Left lung (tissue), 10 donors: ENCODE results near the gene RPEL1. TPM values are rescaled to one million over a fixed set of nuclear protein-coding genes. Genes with fewer than 3 reads are reported as not detected.

ENCODE experiments used
- ATAC-seq: fragments of 200-7000 bp; cut with Tn5 transposase; one replicate; pipeline ENCODE4 v1.9.1; 2020; ENCODE audit warnings: moderate library complexity
- DNase-seq, 4 donors: peaks; one replicate each; pipeline ENCODE4 v3.0.0-alpha.2; 2013 to 2020
- H3K27ac ChIP-seq, 2 donors: fragments of 200-600 bp; sonication (generic) in 1 of 2; one replicate each; pipeline versions ENCODE4 v1.5.0 to v1.8.0; 2020 to 2021
- H3K27me3 ChIP-seq, 2 donors: fragments of 200-600 bp; sonication (generic) in 1 of 2; one replicate each; pipeline versions ENCODE4 v1.5.0 to v1.8.0; 2020 to 2021
- H3K36me3 ChIP-seq, 2 donors: fragments of 200-600 bp; sonication (generic) in 1 of 2; one replicate each; pipeline versions ENCODE4 v1.5.0 to v1.8.0; 2020 to 2021
- H3K4me1 ChIP-seq, 2 donors: fragments of 200-600 bp; one replicate each; pipeline ENCODE4 v1.8.0; 2021
- H3K4me3 ChIP-seq, 2 donors: fragments of 200-600 bp; sonication (generic) in 1 of 2; one replicate each; pipeline versions ENCODE4 v1.5.0 to v1.8.0; 2020 to 2021; ENCODE audit warnings: mild to moderate bottlenecking in 1 of 2
- H3K9me3 ChIP-seq, 2 donors: fragments of 200-600 bp; sonication (generic) in 1 of 2; one replicate each; pipeline versions ENCODE4 v1.5.0 to v1.8.0; 2020 to 2021
- CTCF ChIP-seq, 2 donors: fragments of 200-600 bp; sonication (generic) in 1 of 2; IDR thresholded peaks; one replicate each; pipeline versions ENCODE4 v1.5.0 to v1.8.0; 2021; ENCODE audit warnings: antibody characterized with exemption in 2 of 2
- intact Hi-C, 2 donors: fragments of 100-400 bp; cut with DNase I; formaldehyde crosslinking; loops; one replicate each; pipeline versions ENCODE4 v1.11.2 to v1.14.2; 2022
- polyA plus RNA-seq, 6 donors: library from polyadenylated mRNA; unstranded; fragments of 120-200 nt; gene quantifications; one replicate each; pipeline ENCODE4 v1.2.1, GENCODE V29; 2013; ENCODE audit not compliant: insufficient read length in 6 of 6
- total RNA-seq, 2 donors: library from RNA; stranded (reverse); fragmentation: NEBNext Ultra II Directional; extraction: Animal tissue kit (Norgen Biotek cat#: 25700); gene quantifications; one replicate each; pipeline ENCODE4 v1.2.1, GENCODE V29; 2021
- donor health status: DM: no; HTN: yes; CAD: no.
- donor health status: DM: no; HTN: no; CAD: no.

Gene RPEL1
- total and polyA plus RNA-seq, 8 donors, result 0.10 to 0.25 (median 0.13) TPM; not detected in 1

GRCh38 chr10:103291588-103291987, 45.9 kb downstream of the RPEL1 start:
- DNase-seq (no peak), ATAC-seq (no peak)
- Histone ChIP-seq H3K9me3 (no peaks in the 10 kb centered on the region), H3K36me3 (no peaks in the 10 kb centered on the region), H3K27me3 (peaks cover 0 to 32% of the 10 kb centered on the region in 2 donors), H3K4me3 (no peak overlapping the region), H3K4me1 (no peaks in the 10 kb centered on the region), H3K27ac (no peak overlapping the region)
- intact Hi-C loops, result no loop called here
- TF ChIP-seq CTCF (IDR thresholded peaks at IDR 0.05), result no peak

GRCh38 chr10:103295374-103296015, 49.8 kb downstream of the RPEL1 start:
- H3K36me3 ChIP-seq, result no peaks in the 10 kb centered on the region
- intact Hi-C loops, result no loop called here
- DNase-seq, result no peak
- H3K4me1 ChIP-seq, result no peaks in the 10 kb centered on the region
- no peaks in the 10 kb centered on the region for H3K27me3 ChIP-seq
- no peak overlapping the region for H3K27ac ChIP-seq
- no peaks in the 10 kb centered on the region for H3K9me3 ChIP-seq
- no peak for ATAC-seq
- no peak overlapping the region for H3K4me3 ChIP-seq
- no peak for TF ChIP-seq CTCF (IDR thresholded peaks at IDR 0.05)

Other genes starting within 250 kb of the RPEL1 start
- gene NT5C2, start 52.6 kb upstream of the RPEL1 start, total RNA-seq, result 100 to 1,000 TPM in 1 of 2 donors, 10 to 100 TPM in 1; 95.3 to 100 TPM
- gene NT5C2, start 52.6 kb upstream of the RPEL1 start, polyA plus RNA-seq, result 100 to 1,000 TPM; 124 to 173 (median 135) TPM
- gene INA, start 31.3 kb downstream of the RPEL1 start, total RNA-seq, result under 1 TPM; 0.08 to 0.26 TPM
- gene INA, start 31.3 kb downstream of the RPEL1 start, polyA plus RNA-seq, result under 1 TPM; 0.30 to 0.47 (median 0.39) TPM
- gene PCGF6, start 105.3 kb downstream of the RPEL1 start, total RNA-seq, result 1 to 10 TPM; 7.7 to 8.5 TPM
- 10 to 100 TPM; 11.2 to 14.7 (median 13.7) TPM for gene PCGF6, start 105.3 kb downstream of the RPEL1 start, polyA plus RNA-seq
- gene TAF5, start 122.1 kb downstream of the RPEL1 start, total RNA-seq, result 1 to 10 TPM; 3.7 to 5.1 TPM
- gene TAF5, start 122.1 kb downstream of the RPEL1 start, polyA plus RNA-seq, result 1 to 10 TPM; 6.5 to 8.1 (median 7.5) TPM
- 100 to 1,000 TPM; 257 to 259 TPM for gene ATP5MK, start 150.6 kb downstream of the RPEL1 start, total RNA-seq
- gene ATP5MK, start 150.6 kb downstream of the RPEL1 start, polyA plus RNA-seq, result 100 to 1,000 TPM; 145 to 175 (median 153) TPM
- gene PDCD11, start 150.7 kb downstream of the RPEL1 start, total RNA-seq, result 10 to 100 TPM; 20.1 to 35.4 TPM
- gene PDCD11, start 150.7 kb downstream of the RPEL1 start, polyA plus RNA-seq, result 10 to 100 TPM; 37.0 to 42.4 (median 39.3) TPM
- gene CALHM2, start 206.5 kb downstream of the RPEL1 start, total RNA-seq, result 10 to 100 TPM; 29.4 to 60.2 TPM
- gene CALHM2, start 206.5 kb downstream of the RPEL1 start, polyA plus RNA-seq, result 10 to 100 TPM; 11.1 to 20.1 (median 14.9) TPM
- gene CALHM1, start 213.0 kb downstream of the RPEL1 start, total RNA-seq, result not detected
- under 1 TPM; 0.09 to 0.15 (median 0.13) TPM for gene CALHM1, start 213.0 kb downstream of the RPEL1 start, polyA plus RNA-seq
- under 1 TPM in 1 of 2 donors, not detected in 1; 0.16 TPM for gene CALHM3, start 233.4 kb downstream of the RPEL1 start, total RNA-seq
- not detected for gene CALHM3, start 233.4 kb downstream of the RPEL1 start, polyA plus RNA-seq
- gene NEURL1, start 247.8 kb downstream of the RPEL1 start, total RNA-seq, result under 1 TPM; 0.76 TPM
- gene NEURL1, start 247.8 kb downstream of the RPEL1 start, polyA plus RNA-seq, result 1 to 10 TPM; 1.3 to 2.1 (median 1.5) TPM